MM.1S (cell line): Measurements from ENCODE around the gene CD82.

ENCODE experiments used
- DNase-seq: peaks from one replicate; pipeline ENCODE4 v3.0.0-alpha.2; 2015
- H2AFZ ChIP-seq: fragments of 300-600 bp; sonication (generic); 2 replicates; pipeline ENCODE4 v1.6.0; 2016; ENCODE audit warnings: antibody characterized with exemption, low read length
- H3F3A ChIP-seq: fragments of 300-600 bp; sonication (generic); 2 replicates; pipeline ENCODE4 v1.6.1; 2016; ENCODE audit warnings: mild to moderate bottlenecking, antibody characterized with exemption, low read length, moderate library complexity, mixed read lengths; ENCODE audit not compliant: insufficient read depth
- H3K27ac ChIP-seq: fragments of 300-600 bp; sonication (generic); 2 replicates; pipeline ENCODE4 v1.5.1; 2016; ENCODE audit warnings: mild to moderate bottlenecking, low read length
- H3K27me3 ChIP-seq: fragments of 300-600 bp; sonication (generic); replicated peaks from 2 replicates; pipeline ENCODE4 v1.6.0; 2016; ENCODE audit warnings: low read length; ENCODE audit not compliant: insufficient read depth
- H3K36me3 ChIP-seq: fragments of 300-600 bp; sonication (generic); replicated peaks from 2 replicates; pipeline ENCODE4 v1.6.1; 2016; ENCODE audit warnings: mild to moderate bottlenecking, low read length, mixed read lengths; ENCODE audit not compliant: insufficient read depth
- H3K4me1 ChIP-seq: fragments of 300-600 bp; sonication (generic); 2 replicates; pipeline ENCODE4 v1.6.1; 2016; ENCODE audit warnings: low read length, mixed read lengths
- H3K4me2 ChIP-seq: fragments of 300-600 bp; sonication (generic); 2 replicates; pipeline ENCODE4 v1.6.0; 2016; ENCODE audit warnings: low read depth, low read length
- H3K4me3 ChIP-seq: fragments of 300-600 bp; sonication (generic); 2 replicates; pipeline ENCODE4 v1.5.1; 2016; ENCODE audit warnings: low read length, mixed read lengths
- H3K79me2 ChIP-seq: fragments of 300-600 bp; sonication (generic); 2 replicates; pipeline ENCODE4 v1.6.1; 2016; ENCODE audit warnings: mixed run types, low read length, mixed read lengths
- H3K9ac ChIP-seq: fragments of 300-600 bp; sonication (generic); 2 replicates; pipeline ENCODE4 v1.6.1; 2016; ENCODE audit warnings: low read length, mixed read lengths
- H3K9me2 ChIP-seq: fragments of 300-600 bp; sonication (generic); replicated peaks from 2 replicates; pipeline ENCODE4 v1.6.1; 2016; ENCODE audit warnings: mild to moderate bottlenecking, low read length, mixed read lengths; ENCODE audit not compliant: insufficient read depth
- H3K9me3 ChIP-seq: fragments of 300-600 bp; sonication (generic); replicated peaks from 2 replicates; pipeline ENCODE4 v1.6.1; 2016; ENCODE audit warnings: mild to moderate bottlenecking, low read length, mixed read lengths; ENCODE audit not compliant: insufficient read depth
- H4K20me1 ChIP-seq: fragments of 300-600 bp; sonication (generic); 2 replicates; pipeline ENCODE4 v1.6.1; 2016; ENCODE audit warnings: mild to moderate bottlenecking, low read length, moderate library complexity, mixed read lengths; ENCODE audit not compliant: insufficient read depth
- EZH2 ChIP-seq: fragments of 300-600 bp; sonication (generic); optimal IDR thresholded peaks from 2 replicates; pipeline ENCODE3; 2017; ENCODE audit warnings: low read depth, mild to moderate bottlenecking, antibody characterized with exemption, low read length, mixed read lengths
- EZH2phosphoT487 ChIP-seq: fragments of 300-600 bp; sonication (generic); IDR thresholded peaks from 2 replicates; pipeline ENCODE4 v1.6.1; 2018; ENCODE audit warnings: antibody characterized with exemption, low read length
- TF ChIP-seq, protein P1 (sequence below): fragments of 300-600 bp; sonication (generic); IDR thresholded peaks from 2 replicates; pipeline ENCODE4 v1.5.1; 2016; ENCODE audit warnings: antibody characterized with exemption, low read length, mixed read lengths

CD82 gene

GRCh38 chr11:44530413-44531115 is 34.9 kb upstream of the CD82 start:
- TF ChIP-seq EZH2, result no peak
- no peak for TF ChIP-seq EZH2phosphoT487
- TF ChIP-seq, protein P1, sequence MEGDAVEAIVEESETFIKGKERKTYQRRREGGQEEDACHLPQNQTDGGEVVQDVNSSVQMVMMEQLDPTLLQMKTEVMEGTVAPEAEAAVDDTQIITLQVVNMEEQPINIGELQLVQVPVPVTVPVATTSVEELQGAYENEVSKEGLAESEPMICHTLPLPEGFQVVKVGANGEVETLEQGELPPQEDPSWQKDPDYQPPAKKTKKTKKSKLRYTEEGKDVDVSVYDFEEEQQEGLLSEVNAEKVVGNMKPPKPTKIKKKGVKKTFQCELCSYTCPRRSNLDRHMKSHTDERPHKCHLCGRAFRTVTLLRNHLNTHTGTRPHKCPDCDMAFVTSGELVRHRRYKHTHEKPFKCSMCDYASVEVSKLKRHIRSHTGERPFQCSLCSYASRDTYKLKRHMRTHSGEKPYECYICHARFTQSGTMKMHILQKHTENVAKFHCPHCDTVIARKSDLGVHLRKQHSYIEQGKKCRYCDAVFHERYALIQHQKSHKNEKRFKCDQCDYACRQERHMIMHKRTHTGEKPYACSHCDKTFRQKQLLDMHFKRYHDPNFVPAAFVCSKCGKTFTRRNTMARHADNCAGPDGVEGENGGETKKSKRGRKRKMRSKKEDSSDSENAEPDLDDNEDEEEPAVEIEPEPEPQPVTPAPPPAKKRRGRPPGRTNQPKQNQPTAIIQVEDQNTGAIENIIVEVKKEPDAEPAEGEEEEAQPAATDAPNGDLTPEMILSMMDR, result no peak
- H3K79me2 ChIP-seq, result no peaks in the 10 kb centered on the region
- no peaks in the 10 kb centered on the region for H3F3A ChIP-seq
- H3K27ac ChIP-seq, result no peak overlapping the region
- no peaks in the 10 kb centered on the region for H3K9me2 ChIP-seq
- H3K27me3 ChIP-seq, result peaks cover 10% of the 10 kb centered on the region; the same call in 1 of the 2 replicates
- no peaks in the 10 kb centered on the region for H3K9me3 ChIP-seq
- no peak for DNase-seq
- no peak overlapping the region for H3K9ac ChIP-seq
- H3K4me2 ChIP-seq, result no peak overlapping the region
- no peak overlapping the region for H2AFZ ChIP-seq
- H3K36me3 ChIP-seq, result no peaks in the 10 kb centered on the region
- no peak overlapping the region for H3K4me3 ChIP-seq
- H4K20me1 ChIP-seq, result no peaks in the 10 kb centered on the region
- H3K4me1 ChIP-seq, result no peaks in the 10 kb centered on the region

DNA sequence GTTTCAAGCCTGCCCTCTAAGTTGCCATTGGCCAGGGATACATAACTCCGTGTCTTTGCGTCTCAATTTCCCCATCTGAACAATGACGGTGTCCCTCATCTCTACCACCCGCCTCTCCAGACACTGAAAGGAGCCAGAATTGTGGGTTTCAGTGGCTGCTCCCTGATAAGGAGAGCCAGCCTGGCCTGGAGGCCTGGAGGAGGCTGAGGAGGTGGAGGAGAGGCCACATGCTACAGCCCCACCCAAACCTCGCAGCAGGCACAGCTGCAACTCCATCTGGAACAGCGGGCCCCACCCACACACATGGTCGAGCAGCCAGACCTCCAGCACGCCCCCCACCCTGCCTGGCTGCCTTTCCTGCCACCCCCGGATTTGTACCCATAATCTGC is 34.4 kb upstream of the CD82 start:
- Histone ChIP-seq H3K79me2 (no peaks in the 10 kb centered on the region), H2AFZ (no peak overlapping the region), H3K27ac (no peak overlapping the region), H3K36me3 (no peaks in the 10 kb centered on the region), H3K4me2 (no peak overlapping the region), H3K27me3 (peaks cover 10% of the 10 kb centered on the region; the same call in 1 of the 2 replicates), H4K20me1 (no peaks in the 10 kb centered on the region), H3K9me3 (no peaks in the 10 kb centered on the region), H3K9me2 (no peaks in the 10 kb centered on the region), H3K9ac (no peak overlapping the region), H3K4me3 (no peak overlapping the region), H3F3A (no peaks in the 10 kb centered on the region), H3K4me1 (no peaks in the 10 kb centered on the region)
- TF ChIP-seq EZH2phosphoT487, result no peak
- no peak for DNase-seq

DNA sequence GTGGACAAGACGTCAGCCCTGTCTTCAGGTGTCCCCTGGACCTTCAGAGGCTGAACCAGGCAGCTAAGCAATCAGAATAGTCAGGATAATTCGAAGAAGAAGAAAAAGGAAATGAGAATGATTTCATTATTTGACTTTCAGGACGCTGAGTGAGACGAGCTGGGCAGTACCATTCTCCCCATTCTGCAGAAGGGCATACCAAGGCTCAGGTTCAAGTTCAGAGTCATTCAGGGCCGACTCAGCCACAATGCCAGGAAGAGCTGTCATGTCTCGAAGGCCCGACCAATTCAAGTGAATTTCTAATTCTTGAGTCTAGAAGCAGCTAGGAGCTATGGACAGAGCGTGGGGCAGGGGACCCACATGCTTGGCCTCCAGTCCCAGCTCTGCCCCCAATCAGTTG is 33.8 kb upstream of the CD82 start:
- DNase-seq, result no peak
- Histone ChIP-seq H3K27ac (no peak overlapping the region), H3K9ac (no peak overlapping the region), H3F3A (no peaks in the 10 kb centered on the region), H3K9me3 (no peaks in the 10 kb centered on the region), H3K4me2 (no peak overlapping the region), H2AFZ (no peak overlapping the region), H3K79me2 (no peaks in the 10 kb centered on the region), H3K4me3 (no peak overlapping the region), H3K4me1 (no peaks in the 10 kb centered on the region), H3K9me2 (no peaks in the 10 kb centered on the region), H3K36me3 (no peaks in the 10 kb centered on the region), H3K27me3 (peaks cover 10% of the 10 kb centered on the region; the same call in 1 of the 2 replicates), H4K20me1 (no peaks in the 10 kb centered on the region)
- TF ChIP-seq EZH2 (no peak), EZH2phosphoT487 (no peak)
- TF ChIP-seq, protein P1, result no peak

- H3K4me3 ChIP-seq, result no peak overlapping the region
- no peaks in the 10 kb centered on the region for H3F3A ChIP-seq
- H3K27me3 ChIP-seq, result peaks cover 1% of the 10 kb centered on the region; the same call in 1 of the 2 replicates
- no peaks in the 10 kb centered on the region for H4K20me1 ChIP-seq
- no peak overlapping the region for H3K27ac ChIP-seq
- TF ChIP-seq EZH2phosphoT487 (no peak), EZH2 (no peak)
- TF ChIP-seq, protein P1, result no peak
- no peaks in the 10 kb centered on the region for H3K79me2 ChIP-seq
- no peaks in the 10 kb centered on the region for H3K4me1 ChIP-seq
- no peak overlapping the region for H3K4me2 ChIP-seq
- no peak overlapping the region for H2AFZ ChIP-seq
- DNase-seq, result no peak
- no peaks in the 10 kb centered on the region for H3K9me2 ChIP-seq
- no peak overlapping the region for H3K9ac ChIP-seq
- H3K9me3 ChIP-seq, result no peaks in the 10 kb centered on the region
- no peaks in the 10 kb centered on the region for H3K36me3 ChIP-seq
Observed at GRCh38 chr11:44532809-44533208, 32.7 kb upstream of the CD82 start.
